ENCODE data around the gene ANXA5. TPM values are rescaled to one million over a fixed set of nuclear protein-coding genes. Genes with fewer than 3 reads are reported as not detected.

ANXA5 gene
- total RNA-seq, 4 donors from 2014 or later: 59.2 to 181 (median 88.0) TPM

DNA sequence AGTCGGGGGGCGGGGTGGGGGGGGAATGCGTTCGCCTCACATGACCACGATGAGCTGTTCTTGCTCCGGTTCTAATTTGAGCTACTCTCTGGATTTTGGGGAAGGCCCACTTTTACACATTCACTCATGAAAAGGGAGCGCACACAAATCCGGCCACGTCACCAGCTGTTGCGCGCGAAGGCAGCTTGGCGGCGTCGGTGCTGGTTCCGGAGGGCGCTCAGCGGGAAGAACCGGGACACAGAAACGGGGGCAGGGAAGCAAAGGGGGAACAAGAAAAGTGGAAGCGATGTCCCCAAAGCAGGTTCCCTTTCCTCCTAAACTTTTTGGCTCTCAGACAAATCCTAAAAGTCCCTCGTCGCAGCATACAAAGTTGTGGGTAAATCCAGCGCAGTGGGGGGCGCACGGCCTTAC is 605 bp downstream of the ANXA5 start:
- H3K9me3 ChIP-seq: no peaks in the 10 kb centered on the region
- no peaks in the 10 kb centered on the region for H3K36me3 ChIP-seq
- H3K27ac ChIP-seq: peak overlapping the region; percentile 89 to 97 (median 94)
- H3K27me3 ChIP-seq: no peaks in the 10 kb centered on the region
- intact Hi-C loops (cut with DNase I; ENCODE audit: low total_unique reads) (loop anchor here (2.0 kb wide), 3 partner anchors 15 to 129 kb away; partner anchors contain the start of gene EXOSC9), in situ Hi-C loops (cut with MboI; ENCODE audit: low sequenced_read_pairs in 4 of 4) (no loop called here)
- peak; percentile 43 to 65 for DNase-seq
- peak overlapping the region; percentile 85 to 98 (median 94) for H3K4me3 ChIP-seq
- H3K4me1 ChIP-seq: peaks cover 33 to 46% of the 10 kb centered on the region in 2 donors
- peak; percentile 60 to 63 for ATAC-seq
- TF ChIP-seq CTCF (IDR thresholded peaks at IDR 0.05 in 4 of 5, conservative IDR thresholded peaks at IDR 0.05 in 1 of 5) (peak in 3 of 5 experiments; percentile 34 to 49 (median 37)), POLR2A (IDR thresholded peaks at IDR 0.05) (no peak)

DNA sequence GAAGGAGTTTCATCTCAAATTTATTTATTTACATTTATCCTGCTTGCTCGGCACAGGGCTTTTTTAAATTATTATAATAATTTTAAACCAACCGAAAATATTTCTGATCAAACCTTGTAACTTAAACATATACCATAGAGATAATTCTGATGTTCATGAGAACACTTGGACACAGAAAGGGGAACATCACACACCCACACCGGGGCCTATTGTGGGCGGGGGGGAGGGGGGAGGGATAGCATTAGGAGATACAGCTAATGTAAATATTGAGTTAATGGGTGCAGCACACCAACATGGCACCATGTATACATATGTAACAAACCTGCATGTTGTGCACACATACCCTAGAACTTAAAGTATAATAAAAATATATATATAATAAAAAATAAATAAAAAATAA is 2.9 kb downstream of the ANXA5 start:
- Histone ChIP-seq H3K4me1 (peaks cover 54 to 69% of the 10 kb centered on the region in 2 donors), H3K36me3 (no peaks in the 10 kb centered on the region), H3K9me3 (no peaks in the 10 kb centered on the region), H3K4me3 (no peak overlapping the region), H3K27me3 (no peaks in the 10 kb centered on the region), H3K27ac (peak overlapping the region in 2 of 4 donors; percentile 7 to 93)
- in situ Hi-C loops (cut with MboI; ENCODE audit: low sequenced_read_pairs in 4 of 4): no loop called here
- DNase-seq (no peak), ATAC-seq (no peak)
- intact Hi-C loops (cut with DNase I; ENCODE audit: low total_unique reads): no loop called here
- TF ChIP-seq CTCF (IDR thresholded peaks at IDR 0.05 in 4 of 5, conservative IDR thresholded peaks at IDR 0.05 in 1 of 5): no peak

DNA sequence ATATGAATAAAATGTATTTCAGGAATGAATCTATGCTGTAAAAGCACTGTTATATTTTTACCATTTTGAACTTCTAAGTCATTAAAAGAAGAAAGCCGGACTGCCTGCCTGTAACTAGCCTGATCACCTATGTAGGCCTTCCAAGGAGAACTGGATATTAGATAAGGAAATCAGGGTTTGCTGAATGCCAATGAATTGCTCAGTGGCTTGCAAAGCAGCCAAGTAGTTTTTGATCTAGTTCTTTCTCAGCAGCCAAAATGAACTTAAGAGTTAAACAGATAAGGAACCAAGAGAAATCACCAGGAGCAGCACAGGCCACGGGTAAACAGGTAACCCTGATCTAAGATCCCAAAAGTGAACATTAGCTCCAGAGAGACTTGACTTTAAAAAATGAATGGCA is 3.3 kb downstream of the ANXA5 start:
- no peak for TF ChIP-seq CTCF (IDR thresholded peaks at IDR 0.05 in 4 of 5, conservative IDR thresholded peaks at IDR 0.05 in 1 of 5)
- no peak for TF ChIP-seq POLR2A (IDR thresholded peaks at IDR 0.05)
- Histone ChIP-seq H3K27ac (peak overlapping the region in 2 of 4 donors; percentile 7 to 27), H3K27me3 (no peaks in the 10 kb centered on the region), H3K9me3 (no peaks in the 10 kb centered on the region), H3K4me3 (no peak overlapping the region), H3K36me3 (no peaks in the 10 kb centered on the region), H3K4me1 (peaks cover 54 to 70% of the 10 kb centered on the region in 2 donors)
- DNase-seq (no peak), ATAC-seq (no peak)
- intact Hi-C loops (cut with DNase I; ENCODE audit: low total_unique reads) (no loop called here), in situ Hi-C loops (cut with MboI; ENCODE audit: low sequenced_read_pairs in 4 of 4) (no loop called here)

DNA sequence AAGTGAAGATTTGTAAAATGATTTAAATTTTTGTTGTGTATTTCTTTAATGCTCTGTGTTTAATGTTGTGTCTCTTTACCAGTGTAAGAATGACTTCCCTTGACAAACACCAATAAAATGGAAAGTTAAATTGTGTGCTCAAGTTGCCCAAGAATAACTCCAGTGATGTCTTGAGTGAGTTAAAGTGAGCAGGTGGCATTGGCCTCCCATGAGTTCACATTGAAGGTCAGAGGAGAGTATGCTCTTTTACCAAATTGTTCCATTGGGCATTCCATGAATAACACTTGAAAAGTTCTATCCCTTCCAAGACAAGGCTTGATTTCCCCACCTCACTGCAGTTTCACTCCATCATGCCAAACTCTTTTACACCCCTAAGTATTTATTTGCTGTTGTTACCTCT is 4.5 kb downstream of the ANXA5 start:
- Histone ChIP-seq H3K9me3 (no peaks in the 10 kb centered on the region), H3K4me1 (peaks cover 47 to 61% of the 10 kb centered on the region in 2 donors), H3K36me3 (no peaks in the 10 kb centered on the region), H3K27me3 (no peaks in the 10 kb centered on the region), H3K27ac (no peak overlapping the region), H3K4me3 (no peak overlapping the region)
- ATAC-seq: no peak
- intact Hi-C loops (cut with DNase I; ENCODE audit: low total_unique reads) (no loop called here), in situ Hi-C loops (cut with MboI; ENCODE audit: low sequenced_read_pairs in 4 of 4) (no loop called here)
- DNase-seq: no peak
- TF ChIP-seq POLR2A (IDR thresholded peaks at IDR 0.05) (no peak), CTCF (IDR thresholded peaks at IDR 0.05 in 4 of 5, conservative IDR thresholded peaks at IDR 0.05 in 1 of 5) (no peak)

DNA sequence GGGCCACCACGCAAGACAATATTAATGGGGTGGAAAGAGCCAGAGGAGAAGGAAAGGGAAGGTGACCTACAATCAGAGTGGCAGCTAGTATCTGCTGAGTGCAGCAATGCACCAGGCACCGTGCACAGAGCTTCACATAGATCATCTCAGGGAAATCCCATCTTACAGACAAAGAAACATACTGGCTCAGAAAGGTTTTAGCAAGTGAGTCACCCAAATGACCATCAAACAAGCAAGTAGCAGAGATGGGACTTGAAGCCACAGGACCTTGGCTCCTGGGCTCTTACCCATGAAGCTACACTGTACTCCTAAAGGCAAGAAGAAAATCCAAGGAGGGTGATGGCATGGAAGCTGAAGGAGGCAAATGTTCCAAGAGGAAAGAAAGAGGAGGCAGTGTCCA is 6.8 kb downstream of the ANXA5 start:
- in situ Hi-C loops (cut with MboI; ENCODE audit: low sequenced_read_pairs in 4 of 4): no loop called here
- Histone ChIP-seq H3K4me3 (no peak overlapping the region), H3K36me3 (peaks cover 0 to 8% of the 10 kb centered on the region in 2 donors), H3K9me3 (no peaks in the 10 kb centered on the region), H3K27ac (peak overlapping the region; percentile 28 to 56 (median 48)), H3K27me3 (no peaks in the 10 kb centered on the region), H3K4me1 (peaks cover 47 to 52% of the 10 kb centered on the region in 2 donors)
- TF ChIP-seq CTCF (IDR thresholded peaks at IDR 0.05 in 4 of 5, conservative IDR thresholded peaks at IDR 0.05 in 1 of 5): no peak
- no peak for TF ChIP-seq POLR2A (IDR thresholded peaks at IDR 0.05)
- DNase-seq (no peak), ATAC-seq (no peak)
- intact Hi-C loops (cut with DNase I; ENCODE audit: low total_unique reads): no loop called here
